Omental fat pad (tissue), 4 donors: ENCODE results near the gene TDRD9. TPM values are rescaled to one million over a fixed set of nuclear protein-coding genes. Genes with fewer than 3 reads are reported as not detected.

Experiments used
- ATAC-seq: fragments of 150-250 bp; one replicate; pipeline ENCODE4 v1.9.1; 2016; ENCODE audit warnings: mild to moderate bottlenecking, moderate library complexity; ENCODE audit not compliant: low FRiP score
- DNase-seq: peaks from one replicate; pipeline ENCODE4 v3.0.0-alpha.2; 2019; ENCODE audit warnings: low spot score
- total RNA-seq, 4 donors: library from RNA; depleted of rRNA; stranded (reverse); fragments of >200 nt; gene quantifications; one replicate each; pipeline ENCODE4 v1.1.0, GENCODE V29; 2016
- TF ChIP-seq, protein P1 (sequence below), 3 donors: fragments of 450-650 bp; IDR thresholded peaks; one replicate each; pipeline ENCODE4 v1.5.1; 2016 to 2017; ENCODE audit warnings: antibody characterized with exemption in 3 of 3, mild to moderate bottlenecking in 3 of 3, moderate library complexity in 2 of 3

TDRD9 gene
- total RNA-seq, 4 donors from 2014 or later = 0.28 to 8.0 (median 1.1) TPM

- DNase-seq = no peak
- TF ChIP-seq, protein P1, sequence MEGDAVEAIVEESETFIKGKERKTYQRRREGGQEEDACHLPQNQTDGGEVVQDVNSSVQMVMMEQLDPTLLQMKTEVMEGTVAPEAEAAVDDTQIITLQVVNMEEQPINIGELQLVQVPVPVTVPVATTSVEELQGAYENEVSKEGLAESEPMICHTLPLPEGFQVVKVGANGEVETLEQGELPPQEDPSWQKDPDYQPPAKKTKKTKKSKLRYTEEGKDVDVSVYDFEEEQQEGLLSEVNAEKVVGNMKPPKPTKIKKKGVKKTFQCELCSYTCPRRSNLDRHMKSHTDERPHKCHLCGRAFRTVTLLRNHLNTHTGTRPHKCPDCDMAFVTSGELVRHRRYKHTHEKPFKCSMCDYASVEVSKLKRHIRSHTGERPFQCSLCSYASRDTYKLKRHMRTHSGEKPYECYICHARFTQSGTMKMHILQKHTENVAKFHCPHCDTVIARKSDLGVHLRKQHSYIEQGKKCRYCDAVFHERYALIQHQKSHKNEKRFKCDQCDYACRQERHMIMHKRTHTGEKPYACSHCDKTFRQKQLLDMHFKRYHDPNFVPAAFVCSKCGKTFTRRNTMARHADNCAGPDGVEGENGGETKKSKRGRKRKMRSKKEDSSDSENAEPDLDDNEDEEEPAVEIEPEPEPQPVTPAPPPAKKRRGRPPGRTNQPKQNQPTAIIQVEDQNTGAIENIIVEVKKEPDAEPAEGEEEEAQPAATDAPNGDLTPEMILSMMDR (IDR thresholded peaks at IDR 0.05) = no peak
- no peak for ATAC-seq
These were observed 45.6 kb upstream of the TDRD9 start for GRCh38 chr14:103882503-103883262.

- no peak for DNase-seq
- no peak for ATAC-seq
- TF ChIP-seq, protein P1 (IDR thresholded peaks at IDR 0.05) = no peak
These were observed 45.1 kb upstream of the TDRD9 start for GRCh38 chr14:103883263-103883523.

GRCh38 chr14:103884854-103885253 is 43.4 kb upstream of the TDRD9 start:
- DNase-seq = no peak
- TF ChIP-seq, protein P1 (IDR thresholded peaks at IDR 0.05) = no peak
- ATAC-seq = no peak

- no peak for ATAC-seq
- TF ChIP-seq, protein P1 (IDR thresholded peaks at IDR 0.05) = no peak
- no peak for DNase-seq
These were observed 42.7 kb upstream of the TDRD9 start for GRCh38 chr14:103885509-103885932.

DNA sequence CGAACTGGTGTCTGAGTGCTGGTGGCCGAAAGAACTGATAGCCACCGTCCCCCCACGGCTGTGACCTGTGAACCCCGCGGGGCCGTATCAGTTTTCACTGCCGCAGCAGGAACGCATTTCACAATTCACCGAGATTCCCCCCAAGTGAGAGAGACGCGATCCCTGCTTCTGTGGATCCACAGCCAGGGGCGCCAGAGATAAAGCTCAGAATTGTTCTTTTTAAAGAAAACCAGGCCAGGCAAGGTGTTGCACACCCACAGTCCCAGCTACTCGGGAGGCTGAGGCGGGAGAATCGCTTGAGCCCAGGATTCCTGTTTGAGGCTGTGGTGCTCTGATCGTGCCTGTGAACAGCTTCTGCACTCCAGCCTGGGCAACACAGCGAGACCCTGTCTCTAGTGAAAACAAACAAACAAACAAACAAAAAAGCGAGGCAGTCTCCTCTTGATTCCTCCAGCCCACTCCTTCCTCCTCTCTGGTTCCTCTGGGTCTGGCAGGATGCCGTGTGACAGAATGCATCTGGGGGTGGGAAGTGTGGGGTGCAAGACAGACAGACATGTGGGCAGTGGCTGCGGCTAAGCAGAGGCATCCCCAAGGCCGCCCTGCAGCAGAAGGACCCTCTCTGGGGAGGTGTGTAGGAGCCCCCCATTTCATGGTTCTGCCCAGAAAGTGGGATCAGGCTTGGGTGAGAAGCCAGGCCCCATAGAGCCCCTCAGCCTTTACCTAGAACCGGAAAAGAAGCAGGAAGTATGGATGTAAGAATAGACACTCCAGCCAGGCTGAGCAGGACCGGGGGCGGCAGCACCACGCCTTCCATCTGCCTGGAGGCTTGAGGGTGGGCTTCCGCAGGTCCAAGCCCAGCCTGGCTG is 41.7 kb upstream of the TDRD9 start:
- no peak for ATAC-seq
- TF ChIP-seq, protein P1 (IDR thresholded peaks at IDR 0.05) = no peak
- no peak for DNase-seq

GRCh38 chr14:103887170-103887501 is 41.1 kb upstream of the TDRD9 start:
- ATAC-seq = no peak
- TF ChIP-seq, protein P1 (IDR thresholded peaks at IDR 0.05) = no peak
- no peak for DNase-seq
